Measurements from ENCODE around the gene MXRA8. TPM values are rescaled to one million over a fixed set of nuclear protein-coding genes. Genes with fewer than 3 reads are reported as not detected.

Gene MXRA8
- 281 and 666 TPM in 2 replicates for total RNA-seq

GRCh38 chr1:1358433-1359271 is at the start of gene MXRA8:
Gene MXRA8, minus strand, starts transcription at chr1:1358555. Its CDS starts 51 bp downstream, at chr1:1358504.

GRCh38 chr1:1406821-1407635 is 48.7 kb upstream of the MXRA8 start, which contains the start of gene MRPL20:
Gene MRPL20, minus strand, starts transcription at chr1:1407293. Its CDS starts 76 bp downstream, at chr1:1407217.

GRCh38 chr1:1399187-1399871 is 41.0 kb upstream of the MXRA8 start, which contains the start of gene CCNL2:
Gene CCNL2, minus strand, starts transcription at chr1:1399335. Its CDS starts 29 bp downstream, at chr1:1399306.

GRCh38 chr1:1374929-1375662 is 16.7 kb upstream of the MXRA8 start, which contains the start of gene AURKAIP1:
Gene AURKAIP1, minus strand, starts transcription at chr1:1375207. Its CDS starts 451 bp downstream, at chr1:1374756.

GRCh38 chr1:1349256-1350012 is 8.9 kb downstream of the MXRA8 start, which contains the start of gene DVL1:
Gene DVL1, minus strand, starts transcription at chr1:1349418. Its CDS starts 353 bp downstream, at chr1:1349065.

GRCh38 chr1:1331068-1331965 is 27.0 kb downstream of the MXRA8 start, which contains the start of gene TAS1R3:
Gene TAS1R3, plus strand, starts transcription at chr1:1331280. Its CDS starts 66 bp downstream, at chr1:1331346.

GRCh38 chr1:1324524-1325287 is 33.6 kb downstream of the MXRA8 start, which contains the start of the genes CPTP and INTS11:
Gene CPTP, plus strand, starts transcription at chr1:1324802. Its CDS starts 2,109 bp downstream, at chr1:1326911.
Gene INTS11, minus strand, starts transcription at chr1:1324660. Its CDS starts 52 bp downstream, at chr1:1324608.

GRCh38 chr1:1307923-1308755 is 50.2 kb downstream of the MXRA8 start, which contains the start of the genes ACAP3 and PUSL1:
Gene ACAP3, minus strand, starts transcription at chr1:1307930. Its CDS starts 115 bp downstream, at chr1:1307815.
Gene PUSL1, plus strand, starts transcription at chr1:1308597. Its CDS starts 47 bp downstream, at chr1:1308644.

Other genes with a start within 250 kb of the MXRA8 start
- 14.1 and 14.8 TPM in 2 replicates for gene C1orf159, start 242.5 kb downstream of the MXRA8 start, total RNA-seq
- gene TTLL10, start 184.7 kb downstream of the MXRA8 start, total RNA-seq = not detected in 2 replicates
- gene TNFRSF18, start 152.0 kb downstream of the MXRA8 start, total RNA-seq = 0.08 and 2.1 TPM in 2 replicates
- 2.3 TPM in 1 of 2 replicates, not detected in the other for gene TNFRSF4, start 144.4 kb downstream of the MXRA8 start, total RNA-seq
- gene SDF4, start 126.6 kb downstream of the MXRA8 start, total RNA-seq = 198 and 213 TPM in 2 replicates
- 31.2 and 33.3 TPM in 2 replicates for gene B3GALT6, start 126.3 kb downstream of the MXRA8 start, total RNA-seq
- gene C1QTNF12, start 111.8 kb downstream of the MXRA8 start, total RNA-seq = 0.88 and 1.0 TPM in 2 replicates
- 54.6 and 59.0 TPM in 2 replicates for gene UBE2J2, start 84.7 kb downstream of the MXRA8 start, total RNA-seq
- gene SCNN1D, start 78.1 kb downstream of the MXRA8 start, total RNA-seq = 0.13 and 1.9 TPM in 2 replicates
- gene ACAP3, start 50.6 kb downstream of the MXRA8 start, total RNA-seq = 18.0 and 42.2 TPM in 2 replicates
- 22.8 and 29.1 TPM in 2 replicates for gene PUSL1, start 50.0 kb downstream of the MXRA8 start, total RNA-seq
- gene INTS11, start 33.9 kb downstream of the MXRA8 start, total RNA-seq = 66.5 and 80.2 TPM in 2 replicates
- gene CPTP, start 33.8 kb downstream of the MXRA8 start, total RNA-seq = 19.5 and 24.6 TPM in 2 replicates
- under 0.01 and 0.26 TPM in 2 replicates for gene TAS1R3, start 27.3 kb downstream of the MXRA8 start, total RNA-seq
- gene DVL1, start 9.1 kb downstream of the MXRA8 start, total RNA-seq = 40.4 and 50.7 TPM in 2 replicates
- 119 and 199 TPM in 2 replicates for gene AURKAIP1, start 16.7 kb upstream of the MXRA8 start, total RNA-seq
- gene CCNL2, start 40.8 kb upstream of the MXRA8 start, total RNA-seq = 28.2 and 115 TPM in 2 replicates
- 120 and 138 TPM in 2 replicates for gene MRPL20, start 48.7 kb upstream of the MXRA8 start, total RNA-seq
- gene ANKRD65, start 62.7 kb upstream of the MXRA8 start, total RNA-seq = 3.1 and 4.1 TPM in 2 replicates
- gene VWA1, start 77.1 kb upstream of the MXRA8 start, total RNA-seq = 30.5 and 35.1 TPM in 2 replicates
- 0.13 TPM in 1 of 2 replicates, not detected in the other for gene ATAD3C, start 91.1 kb upstream of the MXRA8 start, total RNA-seq
- gene ATAD3B, start 113.2 kb upstream of the MXRA8 start, total RNA-seq = 11.4 and 20.0 TPM in 2 replicates
- gene ATAD3A, start 153.6 kb upstream of the MXRA8 start, total RNA-seq = 15.3 and 45.6 TPM in 2 replicates
- 4.4 and 10.3 TPM in 2 replicates for gene TMEM240, start 182.1 kb upstream of the MXRA8 start, total RNA-seq
- gene SSU72, start 216.3 kb upstream of the MXRA8 start, total RNA-seq = 107 and 127 TPM in 2 replicates
- gene FNDC10, start 241.6 kb upstream of the MXRA8 start, total RNA-seq = 5.6 and 6.3 TPM in 2 replicates